Cerebellar nuclear complex (tissue), 1 donor: ENCODE measurements around the gene OLFML1.

Experiments used
- DNase-seq, 2 experiments: peaks; one replicate each; lab custom pipeline; 2025; lab: John Stamatoyannopoulos, UW

OLFML1 gene

DNA sequence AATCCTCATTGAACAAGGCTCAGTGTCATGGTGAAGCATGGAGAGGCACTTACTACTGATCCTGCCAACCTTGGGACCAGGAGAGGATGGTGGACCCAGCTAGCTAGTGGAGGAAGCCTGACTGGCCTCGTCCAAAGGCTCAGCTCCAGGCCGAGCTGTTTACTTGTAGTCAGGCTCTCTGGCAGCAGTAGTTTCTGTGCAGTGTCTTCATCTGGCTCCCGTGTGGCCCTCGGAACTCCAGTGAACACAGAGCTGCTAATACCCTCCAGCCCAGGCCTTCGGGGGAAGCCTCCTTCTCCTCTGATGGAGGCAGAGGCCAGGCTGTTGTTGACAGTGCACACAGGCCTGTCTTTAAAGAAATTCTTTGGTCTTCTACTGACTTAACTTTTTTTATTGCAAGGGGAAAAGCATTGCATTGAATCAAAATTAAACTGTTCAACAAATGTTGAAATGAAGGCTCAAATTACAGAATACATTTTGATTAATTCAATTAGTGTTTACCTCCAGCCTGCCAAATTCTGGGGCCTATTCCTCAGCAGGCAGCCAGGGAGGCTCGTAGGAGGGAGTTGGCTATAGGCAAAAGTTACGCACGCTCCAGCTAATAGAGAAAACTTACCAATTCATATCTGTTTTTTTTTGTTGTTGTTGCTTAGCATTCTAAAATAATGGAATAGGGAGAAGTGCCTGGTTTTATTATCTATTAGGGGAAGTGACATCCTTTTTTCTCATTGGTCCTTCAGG lies 47.3 kb downstream of the OLFML1 start:
- no peak for DNase-seq

DNA sequence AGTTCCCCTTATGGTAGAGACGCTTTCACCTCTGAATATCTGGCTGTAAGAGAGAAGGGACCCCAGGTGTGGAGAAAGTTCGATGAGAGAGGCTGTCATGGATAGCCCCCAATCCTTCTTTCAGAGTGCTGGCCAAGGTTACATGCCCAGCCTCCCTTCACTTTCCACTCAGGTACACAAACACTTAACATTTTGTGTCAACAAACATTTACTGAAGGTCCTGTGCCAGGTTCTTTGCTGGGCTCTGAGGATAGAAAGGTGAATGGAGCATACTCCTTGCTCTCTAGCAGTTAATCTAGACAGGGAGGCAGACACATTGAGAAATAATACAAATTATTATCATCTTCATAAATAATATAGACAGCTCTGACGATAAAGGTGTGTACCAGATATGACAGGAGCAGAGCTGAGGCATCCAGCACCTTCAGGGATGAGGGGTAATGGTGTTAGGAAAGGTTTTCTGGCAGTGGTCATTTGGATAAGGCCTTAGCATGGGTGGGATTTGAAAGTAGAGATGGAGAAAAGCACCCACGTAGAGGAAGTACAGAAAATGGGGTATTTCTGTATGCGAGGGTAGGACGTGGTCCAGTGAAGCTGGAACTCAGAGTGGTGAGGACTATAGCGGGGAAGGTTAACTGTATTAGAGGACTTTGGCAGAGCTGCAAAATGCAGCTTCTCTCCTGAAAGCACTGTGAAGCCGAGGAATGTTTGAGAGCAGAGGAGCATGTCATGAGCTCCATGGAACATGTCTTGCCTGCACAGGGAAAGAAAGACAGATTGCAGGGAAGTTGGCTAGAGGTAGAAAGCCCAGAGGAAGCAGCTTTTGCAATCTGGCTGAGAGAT lies 48.1 kb downstream of the OLFML1 start:
- DNase-seq, result no peak

DNA sequence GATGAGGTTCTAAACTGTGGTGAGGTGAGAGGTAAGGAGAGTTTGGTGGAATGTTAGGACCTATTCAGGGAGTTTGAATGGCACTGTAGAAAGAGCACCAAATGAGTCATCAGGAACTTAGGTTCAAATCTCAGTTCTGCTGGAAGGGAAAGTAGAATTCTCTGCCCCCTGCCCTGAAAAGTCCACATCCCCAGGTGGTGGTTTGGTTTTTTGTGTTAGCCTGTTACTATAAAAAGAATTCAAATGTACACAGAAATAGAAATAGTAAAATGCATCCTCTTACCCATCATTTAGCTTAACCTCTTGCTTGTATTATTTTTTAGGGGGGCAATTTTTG lies 48.7 kb downstream of the OLFML1 start:
- DNase-seq, result no peak

DNA sequence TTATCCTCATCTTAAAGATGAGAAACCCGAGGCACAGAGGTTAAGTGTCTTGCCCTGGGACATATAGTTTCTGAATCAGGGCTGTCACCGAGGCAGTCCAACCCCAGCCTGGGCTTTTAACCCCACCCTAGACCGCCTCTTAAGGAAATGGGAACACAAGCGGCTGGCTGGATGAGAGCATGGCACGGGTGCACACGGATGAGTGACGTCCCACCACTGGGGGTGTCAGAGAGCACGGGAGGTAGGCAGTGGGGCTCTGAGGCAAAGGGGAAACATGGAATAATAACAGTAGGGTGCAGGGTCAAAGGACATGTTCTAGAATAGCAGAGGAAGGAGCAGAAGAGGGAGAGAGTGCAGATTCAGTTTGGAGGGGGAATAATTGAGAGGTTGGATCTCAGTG lies 50.8 kb downstream of the OLFML1 start:
- no peak for DNase-seq

DNA sequence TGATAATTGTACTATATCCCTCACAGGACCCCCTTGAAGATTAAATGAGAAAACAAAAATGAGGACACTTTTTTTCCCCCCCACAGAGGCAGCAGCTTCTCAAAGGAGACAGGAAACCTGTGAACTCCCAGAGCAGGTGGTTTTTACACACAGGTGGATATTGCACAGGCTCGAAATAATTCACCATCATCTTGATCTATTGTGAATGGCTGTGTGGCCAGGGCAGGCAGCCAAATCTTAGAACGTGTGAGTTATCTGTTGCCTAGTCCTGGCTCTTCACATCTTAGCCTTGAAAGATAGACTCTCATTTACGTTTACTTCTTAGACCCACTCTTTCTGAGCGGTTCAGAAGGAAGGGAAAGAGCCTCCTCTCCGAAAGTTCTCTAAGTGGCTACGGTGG lies 52.0 kb downstream of the OLFML1 start:
- DNase-seq, result no peak

DNA sequence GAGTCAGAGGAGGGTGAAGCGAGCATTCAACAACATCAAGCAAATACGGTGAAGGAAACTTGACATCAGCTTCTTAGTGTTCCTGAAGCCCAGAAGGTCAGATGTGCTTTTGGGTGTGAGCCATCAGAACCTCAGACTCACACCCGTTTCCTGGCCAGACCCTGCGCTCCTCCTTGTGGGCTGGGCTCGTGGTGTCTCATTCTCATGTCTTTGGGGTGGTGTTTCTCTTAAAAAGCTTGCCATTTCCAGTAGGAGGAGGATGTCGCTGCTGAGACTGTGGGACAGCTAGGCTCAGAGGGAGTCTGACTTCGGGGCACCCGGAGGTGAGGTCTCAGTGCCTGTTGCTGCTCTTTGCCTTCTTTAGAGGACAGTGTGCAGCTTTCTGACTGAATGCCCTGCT lies 52.7 kb downstream of the OLFML1 start:
- DNase-seq, result no peak

DNA sequence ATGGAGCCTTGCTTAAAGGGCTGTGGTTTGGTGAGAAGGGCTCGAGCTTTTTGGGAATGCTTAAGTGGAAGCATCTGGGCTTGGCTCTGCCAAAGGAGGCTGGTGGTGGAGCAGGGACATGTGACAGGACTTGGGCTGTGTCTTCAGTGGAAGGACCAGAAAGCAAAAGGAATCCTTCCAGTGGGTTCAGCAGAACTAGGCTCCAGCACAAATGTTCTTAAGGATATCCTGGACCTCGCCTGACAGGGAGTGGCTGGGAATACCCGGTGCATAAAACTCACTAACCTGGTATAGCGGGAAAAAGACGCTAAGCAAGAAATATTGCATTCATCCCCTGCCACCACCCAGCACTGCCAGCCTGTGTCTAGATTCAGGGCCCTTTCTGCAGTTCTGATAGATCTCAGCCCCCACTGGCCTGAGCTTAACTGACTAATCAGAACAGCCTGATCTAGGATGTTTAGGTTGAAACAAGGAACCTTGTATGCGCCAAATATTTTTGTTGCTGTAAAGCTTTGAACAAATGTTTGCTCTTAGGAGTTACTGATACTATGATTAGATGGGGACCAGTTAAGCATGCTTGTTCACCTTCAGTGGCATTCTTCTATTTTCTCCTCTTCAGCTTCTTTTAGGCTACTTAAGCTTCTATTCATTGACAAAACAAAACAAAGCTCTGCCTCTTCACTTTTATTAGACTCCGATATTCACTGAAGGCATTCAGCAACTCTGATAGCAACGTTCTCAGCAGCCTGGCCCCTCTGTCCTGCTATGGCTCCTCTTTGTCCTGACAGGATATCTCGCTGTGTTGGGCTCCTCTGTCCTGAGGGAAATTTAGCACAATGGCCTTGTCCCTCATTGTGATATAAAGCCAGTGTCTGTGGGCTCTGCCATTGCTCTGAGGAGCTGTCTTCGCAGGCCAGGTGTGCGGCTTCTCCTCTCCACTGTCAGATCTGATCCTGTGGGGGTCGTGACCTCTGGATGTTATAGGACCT lies 53.5 kb downstream of the OLFML1 start:
- no peak for DNase-seq

DNA sequence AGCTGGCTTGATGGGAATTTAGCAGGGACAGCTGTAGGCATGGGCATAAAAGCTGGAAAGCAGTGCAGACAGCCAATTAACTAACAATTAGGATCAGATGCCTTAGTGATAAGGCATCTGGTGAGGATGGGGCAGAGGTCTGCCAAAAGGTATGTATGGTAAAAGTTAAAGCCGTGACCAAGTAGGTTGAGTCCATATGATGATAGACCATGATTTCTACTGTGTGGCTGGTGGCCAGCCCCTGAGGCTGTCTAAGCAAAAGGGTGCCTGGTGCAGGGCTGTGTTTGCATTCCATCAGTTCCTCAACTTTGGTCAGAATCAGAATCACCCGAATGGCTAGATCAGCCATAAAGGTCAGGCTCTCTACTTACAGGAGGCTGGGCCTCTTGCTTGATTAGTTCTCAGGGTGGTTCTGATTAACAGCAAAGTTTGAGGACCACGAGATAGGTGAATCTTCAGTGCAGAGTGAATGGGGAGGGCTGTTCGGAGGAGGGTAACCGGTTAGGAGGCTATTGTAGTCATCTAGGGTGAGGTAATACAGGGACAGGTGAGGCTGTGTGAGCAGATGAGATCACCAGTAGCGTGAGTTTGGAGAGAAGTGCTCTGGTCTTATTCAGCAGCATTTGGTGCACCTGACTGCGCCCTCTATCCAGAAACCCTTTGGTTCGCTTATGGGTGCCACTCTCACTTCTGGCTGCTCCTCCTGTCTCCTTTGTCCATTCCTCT lies 55.7 kb downstream of the OLFML1 start:
- DNase-seq, result no peak

DNA sequence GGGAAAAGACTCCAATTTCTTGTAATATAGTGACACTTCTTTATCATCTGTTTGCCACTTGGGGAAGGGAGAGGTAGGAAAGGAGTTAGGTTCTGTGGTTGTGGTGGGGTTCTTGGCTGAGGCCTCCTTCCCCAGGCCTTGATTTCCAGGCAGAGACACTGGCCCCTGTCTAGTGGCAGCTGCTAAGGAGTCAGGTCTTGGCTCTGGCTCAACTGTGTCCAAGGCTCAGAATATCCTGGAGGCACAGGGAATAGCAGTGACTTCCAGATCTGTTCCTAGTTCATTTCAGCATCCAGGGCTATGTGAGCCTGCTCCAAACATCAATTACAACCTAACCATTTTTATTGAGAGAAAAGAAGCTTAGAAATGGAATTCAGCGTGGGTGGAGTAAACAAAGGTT lies 58.0 kb downstream of the OLFML1 start:
- DNase-seq, result peak in 1 of 2 experiments; percentile 37

DNA sequence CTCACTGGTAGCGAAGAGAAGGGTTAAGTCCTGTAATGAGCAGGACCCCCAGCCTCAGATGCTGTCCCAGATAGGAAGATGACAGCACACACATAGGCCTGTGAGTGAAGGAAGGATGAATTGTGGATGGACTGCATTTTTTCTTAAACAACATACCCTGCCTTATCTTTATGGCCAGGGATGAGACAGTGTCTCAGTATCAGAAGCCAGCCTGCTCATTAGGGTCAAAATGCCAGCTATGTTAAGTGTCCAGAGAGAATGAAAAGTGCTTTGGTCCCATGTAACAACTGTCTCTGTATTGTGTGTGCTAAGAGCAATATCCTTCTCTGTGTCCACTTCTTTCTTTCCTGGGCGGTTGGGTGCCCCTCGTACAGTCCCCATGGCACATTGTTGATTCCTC lies 58.7 kb downstream of the OLFML1 start:
- no peak for DNase-seq

DNA sequence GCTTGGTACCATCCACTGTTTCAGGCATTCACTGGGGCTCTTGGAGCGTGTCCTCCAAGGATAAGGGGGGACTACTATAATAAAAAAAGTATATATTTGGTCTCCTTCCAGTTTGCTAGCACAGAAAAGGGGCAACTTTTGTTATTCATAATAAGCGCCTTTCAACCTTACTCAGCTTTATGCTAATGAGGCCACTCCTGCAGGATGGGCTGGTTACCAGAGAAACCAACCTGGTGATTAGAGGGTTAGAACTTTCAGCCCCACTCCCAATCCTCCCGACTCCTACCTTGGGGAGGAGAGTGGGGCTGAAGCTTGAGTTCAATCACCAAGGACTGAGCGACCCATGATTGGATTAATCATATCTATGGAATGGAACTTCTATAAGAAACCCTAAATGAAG lies 60.3 kb downstream of the OLFML1 start:
- no peak for DNase-seq

DNA sequence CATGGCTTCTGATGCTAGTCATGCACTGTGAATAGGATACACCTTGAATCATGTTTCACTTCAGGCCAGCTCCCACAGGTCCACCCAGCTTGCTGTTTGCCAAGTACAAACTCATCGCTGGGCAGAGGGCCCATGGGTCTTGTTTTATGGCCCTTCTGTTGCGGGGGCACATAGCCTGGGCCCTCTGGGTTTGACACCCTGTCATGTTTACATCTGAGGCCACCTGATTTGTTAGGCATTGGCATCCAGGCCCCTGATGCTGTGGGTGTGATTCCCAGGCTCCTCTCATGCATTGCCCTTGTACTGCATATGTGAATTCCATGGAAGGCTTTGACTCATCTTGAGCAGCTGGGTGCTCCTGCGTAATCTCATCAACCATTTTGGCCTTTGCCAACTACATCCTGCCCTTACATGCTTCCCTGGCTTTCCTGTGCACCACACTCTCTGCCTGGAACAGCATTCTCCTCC lies 61.1 kb downstream of the OLFML1 start:
- DNase-seq, result no peak

DNA sequence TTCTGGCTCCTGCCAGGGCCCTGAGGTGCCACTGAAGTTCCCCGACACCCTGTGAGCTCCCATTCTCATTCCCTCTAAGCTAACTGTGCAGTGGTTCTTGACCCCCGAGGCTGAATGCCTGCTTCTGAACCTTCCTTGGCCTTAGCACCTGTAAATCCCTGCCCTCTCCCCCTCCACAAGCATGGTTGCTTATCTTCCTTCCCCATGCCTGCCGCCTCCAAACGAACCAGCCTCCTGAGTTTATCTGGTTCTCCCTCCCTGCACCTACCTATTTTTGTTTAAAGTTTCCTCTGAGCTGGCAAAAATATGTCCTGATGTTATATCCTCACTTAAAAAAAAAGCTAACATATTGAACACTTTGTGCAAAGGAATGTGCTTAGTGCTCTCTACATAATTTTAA lies 62.4 kb downstream of the OLFML1 start:
- no peak for DNase-seq

DNA sequence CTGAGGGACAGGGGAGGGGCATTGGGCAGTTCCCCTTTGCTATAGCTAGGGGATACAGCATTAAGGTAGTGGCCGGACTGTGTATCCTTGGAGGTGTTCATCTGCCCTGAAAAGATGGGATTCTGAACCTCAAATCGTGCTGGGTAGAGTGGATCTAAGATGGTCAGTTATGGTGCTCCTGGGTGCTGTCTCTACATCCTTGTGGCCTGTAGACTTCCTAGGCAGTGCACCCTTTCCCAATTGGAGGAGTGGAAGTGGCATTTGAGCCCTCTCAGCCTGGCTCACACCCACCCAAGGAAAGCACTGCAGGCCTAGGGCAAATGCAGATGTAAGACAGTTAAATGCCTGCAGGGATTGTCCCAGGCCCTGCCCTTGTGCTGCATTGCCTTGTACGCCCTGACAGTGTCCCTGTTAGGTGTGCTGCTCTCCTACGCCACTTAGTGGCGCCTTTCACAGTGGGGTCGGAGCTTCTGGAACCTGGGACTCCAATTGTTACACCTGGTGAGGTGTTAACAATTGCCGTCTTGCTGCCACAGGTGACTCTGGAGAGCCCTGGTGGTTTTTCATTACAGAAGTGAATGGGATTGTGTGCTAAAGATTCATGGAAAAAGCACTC lies 63.5 kb downstream of the OLFML1 start:
- DNase-seq, result no peak

DNA sequence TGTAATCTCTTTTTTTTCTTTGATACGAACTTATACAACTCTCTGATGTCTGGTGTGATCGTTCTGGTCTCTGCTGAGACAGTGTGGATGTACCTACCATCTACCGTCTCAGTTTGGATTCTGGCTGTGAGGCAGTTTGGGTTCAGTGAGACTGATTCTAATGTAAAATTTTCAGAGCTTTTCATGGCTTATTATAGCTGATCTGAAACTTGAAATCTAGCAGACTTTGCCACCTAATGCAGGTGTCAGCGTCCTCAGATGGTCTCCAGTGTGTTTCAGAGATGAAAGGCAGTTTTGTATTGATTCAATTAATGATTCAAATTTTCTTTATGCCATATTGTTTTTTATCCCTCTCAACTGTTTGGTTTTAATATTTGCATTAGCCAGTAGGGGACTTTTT lies 64.4 kb downstream of the OLFML1 start:
- DNase-seq, result no peak

DNA sequence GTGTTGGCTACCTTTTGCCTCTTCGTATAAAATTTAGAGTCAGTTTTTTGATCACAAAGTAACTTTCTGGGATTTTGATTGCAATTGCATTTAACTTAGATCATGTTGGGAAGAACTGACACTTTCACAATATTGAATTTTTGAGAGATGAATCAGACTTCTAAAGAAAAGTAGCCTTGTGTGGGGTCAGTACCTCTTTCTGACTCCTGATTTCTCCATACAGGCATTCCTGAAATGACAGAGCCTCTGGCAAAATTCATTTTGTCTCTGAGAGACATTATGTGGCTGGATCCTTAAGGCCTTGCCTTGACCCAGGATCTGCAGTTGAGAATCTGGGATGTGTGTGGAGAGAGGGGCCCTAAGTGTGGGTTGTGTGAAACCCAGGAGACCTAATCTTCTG lies 66.3 kb downstream of the OLFML1 start:
- DNase-seq, result no peak

DNA sequence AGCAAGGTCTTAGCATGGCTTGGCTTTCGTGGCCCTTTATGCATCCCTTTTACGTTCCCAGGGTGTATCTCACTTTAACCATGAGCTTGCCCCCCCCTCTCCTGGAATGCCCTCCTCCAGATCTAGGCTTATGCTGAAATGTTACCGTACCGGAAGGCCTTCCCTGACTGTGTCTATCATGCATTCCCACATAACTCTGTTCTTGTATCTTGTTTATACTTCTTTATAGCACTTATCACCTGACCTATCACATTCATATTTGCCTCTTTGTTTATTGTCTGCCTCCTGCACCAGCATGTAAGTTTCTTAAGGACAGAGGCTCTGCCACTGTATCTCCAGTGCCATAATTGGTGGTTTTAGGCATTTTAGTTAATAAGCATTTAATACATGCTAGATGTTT lies 67.4 kb downstream of the OLFML1 start:
- no peak for DNase-seq

DNA sequence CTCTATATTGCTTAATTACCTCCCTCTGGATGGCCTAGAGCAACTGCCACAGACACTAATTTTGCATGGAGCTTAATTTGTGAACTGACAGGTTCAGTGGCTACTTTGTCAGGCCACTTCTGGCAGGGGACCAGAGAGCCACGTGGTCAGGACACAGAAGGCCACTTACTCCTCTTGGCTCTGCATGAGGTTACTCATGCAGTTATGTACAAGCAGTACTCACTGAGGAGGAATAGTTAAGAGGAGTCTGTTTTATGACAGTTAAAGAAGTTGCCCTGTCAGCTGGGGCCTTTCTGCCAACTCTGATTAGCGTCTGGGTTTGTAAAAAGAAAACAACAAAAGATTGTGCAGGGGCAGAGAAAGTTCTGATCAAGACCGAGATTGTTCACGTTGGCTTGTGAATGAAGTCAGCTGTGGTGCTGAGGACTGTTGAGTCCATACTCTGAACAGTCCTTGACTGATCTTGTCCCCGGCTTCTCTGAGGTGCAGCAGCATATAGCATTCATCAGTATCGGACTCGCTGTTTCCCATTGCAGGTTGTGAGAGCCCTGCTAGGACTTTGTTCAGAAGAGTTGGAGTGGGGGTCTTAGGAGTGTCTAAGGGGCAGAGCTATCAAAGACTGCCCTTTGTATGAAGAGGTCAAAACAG lies 69.9 kb downstream of the OLFML1 start:
- no peak for DNase-seq

DNA sequence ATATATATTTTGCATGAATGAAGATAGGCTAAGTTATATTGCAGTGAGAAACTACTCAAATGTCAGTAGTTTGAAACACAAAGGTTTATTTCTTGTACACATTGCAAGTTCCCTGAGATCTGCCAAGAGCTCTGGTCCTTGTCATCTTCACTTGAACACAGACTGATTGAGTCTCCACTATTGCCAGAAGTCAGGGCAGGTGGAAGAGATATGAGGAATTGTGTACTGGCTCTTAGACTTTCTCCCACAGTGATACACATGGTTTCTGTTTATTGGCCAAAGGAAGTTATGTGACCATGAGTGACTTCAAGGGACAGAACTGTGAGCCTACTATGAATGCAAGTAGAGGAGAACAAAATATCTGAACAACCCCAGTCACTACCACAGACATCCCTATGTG lies 72.7 kb downstream of the OLFML1 start:
- no peak for DNase-seq

DNA sequence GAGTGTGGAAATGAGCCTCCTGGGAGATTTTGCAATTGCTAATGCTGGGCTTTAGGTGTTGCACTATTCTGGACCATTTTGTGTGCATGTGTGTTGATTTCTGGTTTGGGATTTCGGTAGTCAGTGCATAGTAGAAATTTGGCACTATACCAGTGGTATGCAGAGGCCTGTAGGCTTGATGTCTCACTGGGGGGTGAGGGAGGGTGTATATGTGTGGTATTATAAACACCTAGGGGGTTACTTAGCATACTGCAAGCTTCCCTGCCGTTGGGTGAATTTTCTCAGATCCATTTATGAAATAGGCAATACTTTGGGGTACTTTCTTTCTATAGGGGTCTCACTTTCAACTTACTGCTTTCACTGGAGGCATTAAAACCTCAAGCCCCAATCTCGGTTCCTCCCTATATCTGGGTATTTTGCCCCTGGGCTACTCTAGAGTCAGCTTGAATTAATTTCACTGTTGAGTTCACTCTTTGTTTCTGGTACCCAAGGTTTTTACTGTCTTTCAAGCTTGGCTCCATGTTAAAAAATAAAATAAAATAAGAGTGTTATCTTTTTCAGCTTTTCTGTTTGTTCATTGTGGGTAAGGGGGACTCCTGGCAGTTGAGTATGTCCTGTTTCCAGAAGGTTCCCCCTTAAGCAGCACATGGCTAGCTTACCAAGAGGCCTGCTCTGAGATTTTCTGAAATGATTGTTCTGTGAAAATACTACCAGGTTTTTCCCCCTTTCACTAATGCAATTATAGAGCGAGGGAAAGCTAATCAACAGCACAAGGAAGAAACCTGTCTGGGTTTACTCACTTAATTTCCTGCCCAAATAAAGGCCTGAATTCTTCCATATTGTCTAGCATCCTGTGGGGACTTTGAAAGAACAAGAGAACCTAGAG lies 74.3 kb downstream of the OLFML1 start:
- no peak for DNase-seq
